ENCODE measurements around the gene TRIM23.

GRCh38 chr5:65663804-65664521 lies 39.8 kb upstream of the TRIM23 start:
- TF ChIP-seq EP300 (IDR thresholded peaks at IDR 0.05; ENCODE audit: low read depth) (no peak), CTCF (IDR thresholded peaks at IDR 0.05) (peak in 4 of 5 experiments; percentile 8 to 44 (median 40)), POLR2A (IDR thresholded peaks at IDR 0.05) (no peak), POLR2AphosphoS5 (IDR thresholded peaks at IDR 0.05) (no peak)

Measured in transverse colon (tissue), 4 donors.